HFFc6 (cell line): ENCODE data around the gene ASS1. TPM values are rescaled to one million over a fixed set of nuclear protein-coding genes. Genes with fewer than 3 reads are reported as not detected.

Source experiments
- DNase-seq: peaks from one replicate; pipeline ENCODE4 v3.0.0-alpha.2; 2018
- H3K27ac Mint-ChIP-seq: 2 replicates; pipeline ENCODE4 v1.8.0; 2020; ENCODE audit warnings: mild to moderate bottlenecking, mixed read lengths
- H3K27me3 Mint-ChIP-seq: 2 replicates; pipeline ENCODE4 v1.8.0; 2021; ENCODE audit warnings: mild to moderate bottlenecking, moderate library complexity, mixed read lengths; ENCODE audit not compliant: insufficient read depth
- H3K36me3 Mint-ChIP-seq: 2 replicates; pipeline ENCODE4 v1.8.0; 2021; ENCODE audit warnings: low read depth, mixed read lengths
- H3K4me1 Mint-ChIP-seq: 2 replicates; pipeline ENCODE4 v1.8.0; 2020; ENCODE audit warnings: low read depth, mixed read lengths
- H3K4me3 Mint-ChIP-seq: 2 replicates; pipeline ENCODE4 v1.8.0; 2020; ENCODE audit warnings: mild to moderate bottlenecking, moderate library complexity, mixed read lengths
- H3K9me3 Mint-ChIP-seq: 2 replicates; pipeline ENCODE4 v1.8.0; 2020; ENCODE audit warnings: mild to moderate bottlenecking, mixed read lengths
- total RNA-seq, 6 experiments: library from RNA; stranded (reverse); fragmentation: NEBNext Ultra II Directional; extraction: Animal tissue kit (Norgen Biotek cat#: 25700); gene quantifications; 2 replicates in 1 of 6; 3 replicates in 5 of 6; pipeline ENCODE4 v1.2.3, GENCODE V29; 2021
- TF ChIP-seq, protein P1 (sequence below): fragments of 200-600 bp; sonication (generic); IDR thresholded peaks from 2 replicates; pipeline ENCODE4 v1.5.0; 2021; ENCODE audit warnings: antibody characterized with exemption, mild to moderate bottlenecking

The ASS1 gene
- total RNA-seq, 6 experiments from 2014 or later, result 48.6 to 103 (median 53.7) TPM

DNA sequence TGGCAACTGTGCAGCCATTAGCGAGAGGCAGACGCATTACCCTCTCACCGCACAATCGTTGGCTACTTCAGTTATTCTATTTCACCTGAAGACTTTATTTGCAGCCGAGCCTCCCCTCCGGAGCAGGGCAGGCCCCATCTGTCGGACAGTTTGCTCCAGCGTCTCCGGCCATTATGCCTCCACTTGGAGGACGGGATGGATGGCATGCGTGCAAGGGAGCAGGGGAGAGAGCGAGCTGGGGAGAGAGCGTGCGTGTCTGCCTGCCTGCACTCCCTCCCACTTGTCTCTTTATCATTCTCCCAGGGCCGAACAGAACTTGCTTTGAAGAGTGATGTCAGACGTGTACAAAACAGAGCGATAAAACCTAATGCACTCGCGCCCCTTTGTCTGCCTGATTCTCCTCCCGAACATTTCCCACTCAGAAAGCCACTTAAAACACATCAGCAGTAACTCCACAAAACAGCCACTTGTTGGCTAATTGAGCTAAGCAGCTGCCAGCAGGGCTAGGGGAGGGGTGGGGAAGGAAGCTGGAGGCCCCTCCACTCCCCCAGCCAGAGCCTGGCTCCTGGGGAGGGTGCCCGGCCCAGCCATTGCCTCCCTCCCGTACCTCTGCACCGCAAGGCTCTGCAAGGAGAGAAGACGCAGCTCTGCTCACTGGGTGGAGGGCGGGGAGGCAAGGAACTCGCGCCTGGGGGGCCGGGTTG, 91.2 kb downstream of the ASS1 start:
- TF ChIP-seq, protein P1, sequence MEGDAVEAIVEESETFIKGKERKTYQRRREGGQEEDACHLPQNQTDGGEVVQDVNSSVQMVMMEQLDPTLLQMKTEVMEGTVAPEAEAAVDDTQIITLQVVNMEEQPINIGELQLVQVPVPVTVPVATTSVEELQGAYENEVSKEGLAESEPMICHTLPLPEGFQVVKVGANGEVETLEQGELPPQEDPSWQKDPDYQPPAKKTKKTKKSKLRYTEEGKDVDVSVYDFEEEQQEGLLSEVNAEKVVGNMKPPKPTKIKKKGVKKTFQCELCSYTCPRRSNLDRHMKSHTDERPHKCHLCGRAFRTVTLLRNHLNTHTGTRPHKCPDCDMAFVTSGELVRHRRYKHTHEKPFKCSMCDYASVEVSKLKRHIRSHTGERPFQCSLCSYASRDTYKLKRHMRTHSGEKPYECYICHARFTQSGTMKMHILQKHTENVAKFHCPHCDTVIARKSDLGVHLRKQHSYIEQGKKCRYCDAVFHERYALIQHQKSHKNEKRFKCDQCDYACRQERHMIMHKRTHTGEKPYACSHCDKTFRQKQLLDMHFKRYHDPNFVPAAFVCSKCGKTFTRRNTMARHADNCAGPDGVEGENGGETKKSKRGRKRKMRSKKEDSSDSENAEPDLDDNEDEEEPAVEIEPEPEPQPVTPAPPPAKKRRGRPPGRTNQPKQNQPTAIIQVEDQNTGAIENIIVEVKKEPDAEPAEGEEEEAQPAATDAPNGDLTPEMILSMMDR, result no peak
- Mint-ChIP-seq H3K9me3 (no peaks in the 10 kb centered on the region), H3K27me3 (peaks cover 30% of the 10 kb centered on the region), H3K4me1 (peaks cover 41% of the 10 kb centered on the region), H3K36me3 (no peaks in the 10 kb centered on the region), H3K27ac (no peak overlapping the region), H3K4me3 (peak overlapping the region; percentile 58)
- peak; percentile 10 for DNase-seq

DNA sequence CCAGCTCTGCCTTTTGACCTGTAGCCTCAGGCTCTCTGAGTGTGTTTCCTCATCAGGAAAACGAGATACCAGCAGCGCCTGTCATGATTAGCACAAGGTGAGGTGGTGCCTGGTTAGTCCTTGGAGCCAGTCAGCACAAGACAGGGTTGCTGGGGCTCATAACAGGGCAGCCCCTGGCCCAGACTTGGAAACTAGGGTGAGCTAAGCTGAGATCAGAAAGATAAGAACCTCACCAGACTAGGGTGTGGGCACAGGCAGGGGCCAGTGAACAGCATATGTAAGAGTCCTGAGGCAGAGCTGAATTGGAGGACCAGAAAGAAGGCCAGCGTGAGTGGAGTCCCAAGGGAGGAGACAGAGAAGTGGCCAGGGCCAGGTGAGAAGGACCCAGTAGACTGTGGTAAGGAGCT, 91.9 kb downstream of the ASS1 start:
- Mint-ChIP-seq H3K4me3 (no peak overlapping the region), H3K27ac (no peak overlapping the region), H3K27me3 (peaks cover 30% of the 10 kb centered on the region), H3K9me3 (no peaks in the 10 kb centered on the region), H3K4me1 (peaks cover 41% of the 10 kb centered on the region), H3K36me3 (no peaks in the 10 kb centered on the region)
- TF ChIP-seq, protein P1, result no peak
- no peak for DNase-seq

DNA sequence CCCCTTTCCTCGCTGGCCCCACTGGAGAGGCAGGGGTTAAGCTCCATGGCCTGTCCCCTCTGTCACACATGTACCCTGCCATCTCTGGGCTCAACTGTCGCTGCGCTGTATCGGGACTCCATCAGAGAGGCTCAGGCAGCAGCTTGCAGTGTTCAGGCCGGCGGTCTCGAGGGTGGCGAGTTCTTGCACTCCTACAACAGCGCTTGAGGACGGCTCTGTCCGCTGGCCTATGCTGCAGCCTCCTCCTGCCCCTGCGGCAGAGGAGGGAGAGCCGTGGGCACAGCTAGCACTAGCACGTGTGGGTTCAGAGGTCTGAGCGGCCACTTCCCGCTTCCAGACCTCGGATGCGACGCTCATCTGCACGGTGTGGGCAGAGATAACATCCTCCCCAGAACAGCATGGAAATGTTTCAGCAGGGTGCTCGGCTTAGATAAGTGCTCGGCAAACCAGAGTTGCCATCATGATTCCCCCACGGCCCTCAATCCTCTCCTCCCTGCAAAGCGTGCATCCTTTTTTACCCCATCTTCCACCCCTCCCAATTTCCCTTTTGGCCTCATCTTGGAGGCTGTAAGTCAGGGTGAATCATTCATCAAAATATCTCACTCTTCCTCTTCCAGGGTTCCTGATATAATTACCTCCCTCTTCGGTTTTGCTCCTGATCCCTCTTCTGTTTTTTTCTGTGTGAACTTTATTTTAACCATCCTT, 92.7 kb downstream of the ASS1 start:
- TF ChIP-seq, protein P1, result no peak
- Mint-ChIP-seq H3K27ac (no peak overlapping the region), H3K9me3 (no peaks in the 10 kb centered on the region), H3K36me3 (no peaks in the 10 kb centered on the region), H3K27me3 (peaks cover 29% of the 10 kb centered on the region), H3K4me1 (peaks cover 41% of the 10 kb centered on the region), H3K4me3 (no peak overlapping the region)
- no peak for DNase-seq

DNA sequence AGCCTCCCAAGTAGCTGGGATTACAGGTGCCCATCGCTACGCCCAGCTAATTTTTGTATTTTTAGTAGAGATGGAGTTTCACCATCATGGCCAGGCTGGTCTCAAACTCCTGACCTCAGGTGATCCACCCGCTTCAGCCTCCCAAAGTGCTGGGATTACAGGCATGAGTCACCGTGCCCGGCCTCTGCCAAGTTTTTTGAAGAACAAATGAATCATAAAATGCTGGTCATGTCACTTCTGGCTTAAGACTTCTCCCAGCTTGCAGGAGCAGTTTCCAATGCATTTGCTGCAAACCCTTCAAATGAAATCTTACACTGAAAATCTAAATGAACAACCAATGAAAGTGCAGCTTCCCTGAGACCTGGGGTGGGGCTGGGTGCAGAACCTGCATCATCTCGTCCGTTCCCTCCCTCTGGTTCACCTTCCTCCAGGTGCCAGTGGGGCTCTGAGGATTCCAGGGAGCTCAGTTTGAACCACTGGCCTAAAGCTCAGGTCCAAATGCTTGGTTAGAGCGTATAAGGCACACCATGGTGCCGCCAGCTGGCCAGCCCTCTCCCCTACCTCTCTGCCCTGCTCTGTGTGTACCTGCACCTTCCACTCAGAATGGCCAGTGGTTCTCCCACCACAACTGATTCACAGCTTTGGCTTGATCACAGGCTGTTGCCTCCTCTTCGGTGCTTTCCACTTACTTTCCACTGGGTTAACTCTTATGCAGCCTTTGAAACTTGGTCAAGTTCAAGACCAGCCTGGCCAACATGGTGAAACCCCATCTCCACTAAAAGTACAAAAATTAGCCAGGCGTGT, 94.9 kb downstream of the ASS1 start:
- peak; percentile 63 for DNase-seq
- no peaks in the 10 kb centered on the region for H3K9me3 Mint-ChIP-seq
- peaks cover 33% of the 10 kb centered on the region for H3K27me3 Mint-ChIP-seq

DNA sequence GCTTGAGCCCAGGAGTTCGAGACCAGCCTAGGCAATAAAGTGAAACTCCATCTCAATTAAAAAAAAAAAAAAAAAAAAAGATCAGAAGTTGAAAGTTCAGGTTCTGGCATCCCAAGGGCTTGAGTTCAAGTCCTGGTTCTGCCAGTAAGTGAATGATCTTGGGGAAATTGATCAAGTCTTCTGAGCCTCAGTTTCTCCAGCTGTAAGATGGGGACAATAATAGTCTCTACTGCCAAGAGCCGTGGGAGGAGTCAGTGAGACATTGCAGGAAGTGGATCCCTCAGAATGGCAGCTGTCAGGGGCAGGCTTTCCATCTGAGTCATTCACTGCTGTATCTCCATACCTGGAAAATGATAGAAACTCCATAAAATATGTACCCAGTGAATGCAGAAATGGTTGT, 96.8 kb downstream of the ASS1 start:
- peaks cover 28% of the 10 kb centered on the region for H3K27me3 Mint-ChIP-seq
- TF ChIP-seq, protein P1, result no peak
- H3K4me1 Mint-ChIP-seq, result peaks cover 32% of the 10 kb centered on the region
- no peaks in the 10 kb centered on the region for H3K9me3 Mint-ChIP-seq
- DNase-seq, result no peak
- no peak overlapping the region for H3K27ac Mint-ChIP-seq
- H3K4me3 Mint-ChIP-seq, result no peak overlapping the region
- H3K36me3 Mint-ChIP-seq, result no peaks in the 10 kb centered on the region

More for the DNA sequence above, 94.9 kb downstream of the ASS1 start:
- Mint-ChIP-seq H3K27ac (no peak overlapping the region), H3K4me1 (peaks cover 41% of the 10 kb centered on the region), H3K4me3 (no peak overlapping the region), H3K36me3 (no peaks in the 10 kb centered on the region)
- TF ChIP-seq, protein P1, result no peak
